ENCODE measurements around the gene KRTAP9-9.

KRTAP9-9 gene

DNA sequence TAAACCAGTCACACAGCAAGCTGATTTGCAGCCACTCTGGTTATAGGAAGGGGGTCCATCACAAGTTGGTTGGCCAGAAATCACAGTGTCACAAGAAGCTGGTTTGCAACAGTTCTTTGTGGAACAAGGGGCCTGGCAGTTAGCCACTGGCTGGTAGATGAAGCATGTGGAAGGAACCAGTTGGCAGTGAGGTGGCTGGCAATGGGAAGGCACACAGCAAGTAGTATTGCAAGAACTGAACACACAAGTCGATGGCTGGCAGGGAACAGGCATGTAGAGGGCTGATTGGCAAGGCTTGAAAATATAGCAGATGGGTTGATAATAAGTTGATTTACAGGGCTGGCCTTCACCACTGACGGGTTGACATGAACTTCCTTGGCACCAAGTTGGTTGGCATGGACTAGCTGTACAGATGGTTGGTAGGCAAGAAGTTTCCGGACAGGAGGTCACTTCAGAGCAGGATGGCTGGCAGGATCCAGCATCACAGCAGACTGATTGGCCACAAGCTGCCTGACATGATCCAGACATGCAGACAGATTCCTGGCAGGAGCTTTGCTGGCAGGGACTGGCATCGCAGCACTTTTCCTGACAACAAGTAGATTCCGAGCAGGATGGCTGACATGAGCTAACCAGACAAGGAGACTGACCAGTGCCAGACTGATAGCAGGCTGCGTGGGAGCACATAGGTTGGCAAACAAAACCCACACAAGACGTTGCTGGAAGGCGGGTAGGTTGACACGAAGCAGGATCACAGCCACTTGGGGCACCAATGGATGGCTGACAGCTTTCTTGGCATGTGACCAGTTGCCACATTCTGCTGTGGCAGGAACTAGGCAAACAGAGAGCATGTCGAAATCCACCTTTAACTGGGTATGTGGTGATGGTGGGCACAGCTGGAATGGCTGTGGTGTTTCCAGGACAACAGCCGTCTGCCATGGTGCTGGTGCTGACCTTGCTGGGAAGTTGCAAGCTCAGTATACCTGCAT is 47.0 kb downstream of the KRTAP9-9 start, which contains the start of gene KRTAP29-1:
TSS of gene KRTAP29-1 (minus strand) at position 936 of the 986 bp plus-strand sequence. CDS start at position 936, 0 bp downstream.
- H3K27ac ChIP-seq, result no peak within 1 kb of the TSS
- TF ChIP-seq ZFX (IDR thresholded peaks at IDR 0.05), result no peak
- TF ChIP-seq, protein P1, sequence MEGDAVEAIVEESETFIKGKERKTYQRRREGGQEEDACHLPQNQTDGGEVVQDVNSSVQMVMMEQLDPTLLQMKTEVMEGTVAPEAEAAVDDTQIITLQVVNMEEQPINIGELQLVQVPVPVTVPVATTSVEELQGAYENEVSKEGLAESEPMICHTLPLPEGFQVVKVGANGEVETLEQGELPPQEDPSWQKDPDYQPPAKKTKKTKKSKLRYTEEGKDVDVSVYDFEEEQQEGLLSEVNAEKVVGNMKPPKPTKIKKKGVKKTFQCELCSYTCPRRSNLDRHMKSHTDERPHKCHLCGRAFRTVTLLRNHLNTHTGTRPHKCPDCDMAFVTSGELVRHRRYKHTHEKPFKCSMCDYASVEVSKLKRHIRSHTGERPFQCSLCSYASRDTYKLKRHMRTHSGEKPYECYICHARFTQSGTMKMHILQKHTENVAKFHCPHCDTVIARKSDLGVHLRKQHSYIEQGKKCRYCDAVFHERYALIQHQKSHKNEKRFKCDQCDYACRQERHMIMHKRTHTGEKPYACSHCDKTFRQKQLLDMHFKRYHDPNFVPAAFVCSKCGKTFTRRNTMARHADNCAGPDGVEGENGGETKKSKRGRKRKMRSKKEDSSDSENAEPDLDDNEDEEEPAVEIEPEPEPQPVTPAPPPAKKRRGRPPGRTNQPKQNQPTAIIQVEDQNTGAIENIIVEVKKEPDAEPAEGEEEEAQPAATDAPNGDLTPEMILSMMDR (conservative IDR thresholded peaks at IDR 0.05), result no peak

DNA sequence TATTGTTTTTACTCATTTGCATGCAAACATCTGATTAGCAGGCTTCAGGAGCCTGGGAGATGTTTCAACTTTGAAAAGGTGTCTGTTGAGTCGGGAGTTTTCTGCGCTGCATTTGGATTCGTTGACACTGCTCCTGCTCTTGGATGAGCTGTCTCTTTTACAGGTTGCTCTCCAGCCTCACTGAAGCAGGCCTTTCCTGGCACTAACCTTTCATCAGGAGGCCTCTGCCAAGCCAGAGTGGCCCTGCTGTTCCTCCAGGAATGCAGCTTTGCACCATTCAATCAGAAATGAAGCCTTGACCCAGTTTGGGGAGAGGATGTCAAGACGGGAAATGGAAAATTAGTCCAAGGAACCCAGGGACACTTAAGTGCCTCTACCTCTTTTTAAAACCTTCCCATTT is 47.8 kb downstream of the KRTAP9-9 start:
- H3K27ac ChIP-seq, result no peak overlapping the region
- no peak for TF ChIP-seq ZFX (IDR thresholded peaks at IDR 0.05)
- TF ChIP-seq, protein P1 (conservative IDR thresholded peaks at IDR 0.05), result no peak

DNA sequence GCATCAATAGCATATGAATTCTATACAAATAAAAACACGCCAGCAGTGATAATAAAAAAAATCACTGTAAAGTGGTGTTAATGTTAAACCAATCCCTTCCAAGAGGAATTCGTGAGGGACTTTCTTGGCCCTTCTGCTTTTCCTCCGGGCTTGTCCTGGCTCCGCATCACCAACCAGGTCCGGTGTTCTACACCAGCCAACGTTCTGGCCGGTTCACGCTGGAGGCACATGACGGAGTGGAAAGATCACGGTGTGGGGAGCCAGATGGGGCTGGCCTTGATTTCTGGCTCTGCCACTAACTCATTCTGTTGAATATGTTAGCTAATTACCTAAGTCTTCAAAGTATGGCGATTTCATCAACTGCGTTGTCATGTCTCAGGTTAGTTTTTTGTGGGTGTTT is 48.9 kb downstream of the KRTAP9-9 start:
- no peak overlapping the region for H3K27ac ChIP-seq
- TF ChIP-seq, protein P1 (conservative IDR thresholded peaks at IDR 0.05), result no peak
- TF ChIP-seq ZFX (IDR thresholded peaks at IDR 0.05), result no peak
